DMS53 (cell line): ENCODE measurements around the gene ERLIN1.

Experiments used
- DNase-seq: peaks from one replicate; lab custom pipeline; 2025; lab: John Stamatoyannopoulos, UW

Gene ERLIN1

DNA sequence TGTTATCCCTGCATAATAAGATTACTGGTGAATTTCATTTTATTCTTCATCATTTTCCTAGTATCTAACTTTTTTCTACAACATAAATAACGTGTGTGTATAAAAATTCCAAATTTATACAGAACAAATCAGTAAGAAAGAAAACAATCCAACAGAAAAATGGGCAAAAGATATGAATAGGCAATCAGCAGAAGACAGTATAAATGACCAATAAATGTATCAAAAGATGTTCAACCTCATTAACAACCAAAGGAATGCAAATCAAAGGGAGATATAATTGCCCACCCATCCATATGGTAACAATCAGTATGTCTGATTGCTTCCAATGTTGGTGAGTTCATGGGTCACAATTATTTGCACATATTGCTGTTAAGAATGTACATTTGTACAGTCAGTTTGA lies 13.5 kb downstream of the ERLIN1 start:
- DNase-seq = no peak

DNA sequence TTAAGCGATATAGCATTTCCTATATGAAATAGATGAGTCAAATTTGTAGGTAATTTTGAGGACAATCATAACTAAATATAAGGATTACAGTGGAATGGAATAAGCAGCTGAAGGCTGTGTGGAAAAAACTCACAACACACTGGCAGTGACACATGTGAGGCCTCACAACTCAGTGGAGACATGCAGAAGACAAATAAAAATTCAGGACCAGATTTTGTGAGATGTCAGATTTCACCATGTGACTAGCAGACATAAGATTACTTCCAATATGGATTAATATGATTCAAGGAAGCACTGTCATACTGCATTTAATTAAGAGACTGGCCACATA lies 17.6 kb downstream of the ERLIN1 start:
- DNase-seq = no peak

DNA sequence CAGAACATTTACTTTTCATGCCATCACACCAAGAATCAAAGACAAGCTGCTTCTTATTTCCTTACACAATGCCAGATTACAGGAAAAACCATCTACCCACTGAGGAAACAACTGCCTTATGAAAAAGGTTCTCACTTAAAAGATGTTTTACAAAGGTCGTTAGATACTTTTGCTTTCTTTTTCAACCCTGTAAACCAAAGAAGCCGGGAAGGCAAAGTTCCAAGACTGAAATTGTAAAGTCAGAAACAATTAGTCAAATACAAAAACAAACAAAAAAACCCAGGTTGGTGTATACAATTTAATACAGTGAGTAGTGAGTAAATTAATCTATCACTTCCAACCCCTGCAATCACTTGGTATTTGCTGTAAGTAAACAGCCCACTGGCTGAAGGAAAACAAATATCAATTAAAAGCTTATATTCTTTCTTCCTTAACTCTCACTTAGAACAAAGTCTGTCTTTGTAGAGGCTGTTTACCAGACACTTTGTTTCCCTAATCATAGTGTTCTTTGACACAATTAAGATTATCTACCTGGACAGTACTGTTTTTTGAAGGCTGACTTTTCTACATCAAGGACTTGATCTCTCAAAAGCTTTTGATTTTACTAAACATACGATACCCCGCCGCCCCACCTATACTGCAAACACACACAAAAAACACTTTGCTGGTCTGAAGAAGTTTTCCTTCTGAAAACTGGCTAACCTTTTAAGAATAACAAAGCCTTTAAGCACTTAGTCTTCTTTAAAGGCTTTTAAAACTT lies 18.1 kb downstream of the ERLIN1 start:
- no peak for DNase-seq

- DNase-seq = no peak
These were observed 21.9 kb downstream of the ERLIN1 start for GRCh38 chr10:100163704-100164621.

GRCh38 chr10:100162696-100163095 lies 23.1 kb downstream of the ERLIN1 start:
- no peak for DNase-seq

DNA sequence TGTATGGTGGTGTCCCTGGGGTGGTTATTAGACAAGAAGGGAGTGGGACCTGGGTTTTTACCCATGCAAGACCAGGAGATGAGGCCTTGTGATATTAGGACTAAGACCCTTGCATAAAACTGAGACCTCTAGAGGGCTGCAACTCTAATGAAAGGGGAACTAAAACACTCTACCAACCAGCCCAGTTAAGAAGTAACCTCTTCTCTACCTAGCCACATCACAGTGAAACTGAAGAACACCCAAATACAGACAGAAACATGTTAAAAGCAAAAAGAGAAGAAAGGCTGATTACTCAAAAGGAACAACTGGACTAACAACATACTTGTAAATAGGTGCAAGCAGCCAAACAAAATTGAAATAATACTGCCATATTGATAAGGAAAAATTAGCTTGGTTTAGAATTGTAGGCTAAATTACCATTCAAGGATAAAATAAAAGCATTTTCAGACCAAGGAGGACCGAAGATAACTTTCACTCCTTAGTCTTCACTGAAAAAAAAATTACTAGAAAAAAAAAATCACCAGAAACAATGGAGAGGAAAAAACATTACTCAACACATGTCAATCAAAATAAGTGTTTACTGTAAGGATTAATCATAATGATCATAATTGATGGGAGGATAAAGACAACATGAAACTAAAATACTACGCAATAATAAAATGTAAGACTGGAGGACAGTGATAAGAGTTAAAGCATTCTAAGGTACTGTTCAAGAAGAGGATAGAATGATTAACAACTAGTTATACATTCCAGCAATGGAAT lies 27.6 kb downstream of the ERLIN1 start:
- DNase-seq = no peak

- no peak for DNase-seq
These were observed 28.7 kb downstream of the ERLIN1 start for GRCh38 chr10:100157156-100157555.

- no peak for DNase-seq
These were observed 29.9 kb downstream of the ERLIN1 start for GRCh38 chr10:100155936-100156335.

DNA sequence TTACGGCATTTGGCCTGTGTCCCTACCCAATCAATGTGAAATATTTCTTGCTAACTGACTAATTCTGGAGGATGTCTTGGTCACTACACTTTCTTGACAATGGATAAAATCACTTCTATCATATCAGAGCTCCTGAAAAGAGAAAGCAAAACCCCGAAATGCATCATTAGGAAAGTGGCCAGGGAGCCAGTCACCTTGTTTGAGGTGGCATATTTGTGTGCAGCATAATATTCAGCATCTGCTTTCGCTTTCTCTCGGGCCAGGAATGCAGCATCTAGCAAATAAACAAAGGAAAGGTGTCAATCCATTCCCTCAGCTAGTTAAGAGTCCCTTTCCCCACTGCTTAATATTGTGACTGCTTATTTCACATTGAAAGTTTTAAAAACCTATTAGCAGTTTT lies 31.2 kb downstream of the ERLIN1 start:
- no peak for DNase-seq

- DNase-seq = no peak
These were observed 32.5 kb downstream of the ERLIN1 start for GRCh38 chr10:100153239-100153825.

- peak; percentile 21 for DNase-seq
These were observed 34.0 kb downstream of the ERLIN1 start for GRCh38 chr10:100151723-100152300.

DNA sequence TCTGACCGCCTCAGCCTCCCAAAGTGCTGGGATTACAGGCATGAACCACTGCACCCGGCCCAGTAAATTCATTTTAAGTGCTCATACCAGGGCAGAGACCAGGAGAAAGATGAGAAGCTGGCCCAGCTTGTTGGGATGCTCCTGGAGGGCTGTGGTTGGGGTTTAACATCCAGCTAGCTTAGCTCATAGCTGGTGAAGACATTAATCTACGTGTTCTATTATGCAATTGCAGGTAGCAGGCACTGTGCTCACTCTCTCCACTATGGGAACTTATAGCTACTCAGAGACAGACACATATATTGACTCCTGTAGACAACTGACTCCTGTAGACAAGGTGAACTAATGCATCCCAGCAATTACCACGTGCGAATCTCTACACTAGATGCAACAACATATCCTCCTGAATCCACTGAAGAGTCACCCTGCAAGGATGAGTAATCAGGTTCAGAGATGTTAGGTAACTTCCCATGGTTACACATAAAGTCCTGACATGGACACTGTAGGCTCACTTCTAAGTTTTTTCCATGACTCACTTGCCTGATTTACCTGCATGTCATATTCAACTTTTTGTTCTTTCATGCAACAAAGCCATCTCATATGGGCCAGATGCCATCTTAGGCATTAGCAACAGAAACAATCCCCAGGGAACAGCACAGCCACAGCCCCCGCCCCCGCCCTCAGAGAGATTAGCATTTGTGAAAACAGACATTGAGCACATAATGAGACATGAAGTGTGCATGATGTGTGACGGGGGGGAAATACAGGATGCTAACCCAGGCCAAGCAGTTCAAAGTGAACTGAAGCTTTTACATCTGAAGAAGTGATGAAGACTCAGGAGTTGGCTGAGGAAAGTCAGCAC lies 37.2 kb downstream of the ERLIN1 start:
- peak; percentile 32 for DNase-seq

DNA sequence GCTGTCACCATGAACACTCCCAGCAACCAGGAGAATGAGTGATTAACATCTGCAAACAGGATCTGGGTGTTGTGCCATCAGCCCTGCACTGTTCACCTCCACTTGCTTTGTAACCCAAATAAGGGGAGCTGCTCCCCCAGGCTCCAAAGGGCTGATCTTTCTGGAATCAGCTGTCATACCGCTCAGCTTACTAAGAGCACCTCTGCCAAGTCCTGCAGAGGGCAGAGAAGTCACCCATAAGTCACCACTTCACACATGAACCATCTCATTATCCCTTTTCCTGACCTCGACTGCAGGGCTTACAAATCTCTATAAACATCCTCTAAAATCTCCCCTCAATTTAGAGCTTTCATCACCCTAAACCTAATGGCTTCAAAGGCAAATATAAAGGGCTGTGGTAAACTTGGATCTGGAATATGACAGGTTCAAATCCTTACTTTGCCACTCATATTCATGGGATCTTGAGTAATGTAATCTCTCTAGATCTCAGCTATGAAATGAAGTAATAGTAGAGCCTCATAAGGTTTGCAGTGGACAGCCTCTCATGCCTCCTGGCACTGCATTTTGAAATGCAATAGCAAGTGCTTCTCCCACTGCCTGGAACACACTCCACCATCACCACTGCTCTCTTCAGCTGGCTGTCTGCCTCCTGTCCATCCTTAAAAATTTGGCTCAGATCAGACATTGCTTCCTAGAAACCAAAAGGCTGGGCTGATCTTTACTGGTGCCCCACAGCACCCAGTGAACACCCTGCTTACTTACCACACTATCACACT lies 38.8 kb downstream of the ERLIN1 start:
- no peak for DNase-seq

GRCh38 chr10:100146398-100146797 lies 39.4 kb downstream of the ERLIN1 start:
- no peak for DNase-seq

DNA sequence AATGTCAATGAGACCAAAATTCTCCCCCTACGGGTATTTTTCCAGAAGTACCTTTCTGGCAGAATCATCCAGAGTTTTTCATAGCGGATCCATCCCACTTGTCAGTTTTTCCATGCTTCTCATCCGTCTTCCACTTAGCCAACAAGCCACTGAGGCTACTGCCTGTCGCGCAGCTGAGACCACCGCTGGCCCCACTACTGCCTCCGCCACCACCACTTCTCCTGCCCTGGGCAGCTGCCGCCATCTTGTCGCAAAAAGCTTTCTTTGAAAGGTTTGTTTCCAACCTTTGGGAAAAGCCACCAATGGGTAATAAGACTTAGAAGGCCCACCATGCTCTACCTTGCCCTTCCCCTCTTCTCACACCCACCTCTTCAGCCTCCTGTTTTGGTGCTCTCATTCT lies 42.1 kb downstream of the ERLIN1 start:
- DNase-seq = no peak

GRCh38 chr10:100141446-100142087 lies 44.3 kb downstream of the ERLIN1 start:
- DNase-seq = peak; percentile 53

DNA sequence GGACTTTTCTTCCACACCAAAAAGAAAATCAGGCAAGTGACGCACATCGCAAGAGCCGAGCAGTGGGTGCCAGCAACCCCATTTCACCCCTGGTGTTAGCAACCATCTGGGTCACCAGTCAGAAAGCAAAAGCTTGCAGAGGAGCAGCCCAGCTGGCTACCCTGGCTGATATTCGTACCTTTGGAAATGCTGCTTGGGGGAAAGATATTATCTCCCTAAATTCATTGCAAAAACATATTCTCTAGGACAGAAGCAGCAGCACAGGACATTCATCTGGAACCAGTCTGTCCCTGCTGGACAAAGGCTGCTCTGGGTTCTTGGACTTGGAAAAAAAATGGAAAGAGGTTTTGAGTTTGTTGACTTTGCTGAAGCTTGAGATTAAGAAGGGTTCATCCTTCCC lies 45.8 kb downstream of the ERLIN1 start:
- no peak for DNase-seq

GRCh38 chr10:100138921-100139496 lies 46.8 kb downstream of the ERLIN1 start:
- no peak for DNase-seq

- DNase-seq = no peak
These were observed 50.3 kb downstream of the ERLIN1 start for GRCh38 chr10:100135486-100135885.
